ENCODE measurements around the gene ZNF282. TPM values are rescaled to one million over a fixed set of nuclear protein-coding genes. Genes with fewer than 3 reads are reported as not detected.

ZNF282 gene
- total RNA-seq, 3 donors from 2014 or later (not counting 1 experiment from before 2014, with no cell fraction given), result 22.2 to 29.9 (median 26.0) TPM

DNA sequence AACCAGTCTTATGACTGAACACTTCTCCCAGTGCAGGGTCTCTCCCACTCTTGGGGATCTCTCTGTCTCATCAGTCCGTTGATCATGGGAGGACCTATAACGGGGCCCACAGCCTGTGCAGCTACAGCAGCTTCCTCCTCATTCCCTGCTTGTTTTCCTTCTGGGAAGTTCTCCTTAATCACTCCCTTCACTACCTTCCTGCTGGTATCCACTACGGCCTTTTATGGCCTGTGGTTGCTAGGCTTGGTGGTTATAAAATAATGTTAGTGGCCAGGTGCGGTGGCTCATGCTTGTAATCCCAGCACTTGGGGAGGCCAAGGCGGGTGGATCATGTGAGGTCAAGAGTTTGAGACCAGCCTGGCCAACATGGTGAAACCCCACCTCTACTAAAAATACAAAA is 3.5 kb upstream of the ZNF282 start:
- TF ChIP-seq, protein P1, sequence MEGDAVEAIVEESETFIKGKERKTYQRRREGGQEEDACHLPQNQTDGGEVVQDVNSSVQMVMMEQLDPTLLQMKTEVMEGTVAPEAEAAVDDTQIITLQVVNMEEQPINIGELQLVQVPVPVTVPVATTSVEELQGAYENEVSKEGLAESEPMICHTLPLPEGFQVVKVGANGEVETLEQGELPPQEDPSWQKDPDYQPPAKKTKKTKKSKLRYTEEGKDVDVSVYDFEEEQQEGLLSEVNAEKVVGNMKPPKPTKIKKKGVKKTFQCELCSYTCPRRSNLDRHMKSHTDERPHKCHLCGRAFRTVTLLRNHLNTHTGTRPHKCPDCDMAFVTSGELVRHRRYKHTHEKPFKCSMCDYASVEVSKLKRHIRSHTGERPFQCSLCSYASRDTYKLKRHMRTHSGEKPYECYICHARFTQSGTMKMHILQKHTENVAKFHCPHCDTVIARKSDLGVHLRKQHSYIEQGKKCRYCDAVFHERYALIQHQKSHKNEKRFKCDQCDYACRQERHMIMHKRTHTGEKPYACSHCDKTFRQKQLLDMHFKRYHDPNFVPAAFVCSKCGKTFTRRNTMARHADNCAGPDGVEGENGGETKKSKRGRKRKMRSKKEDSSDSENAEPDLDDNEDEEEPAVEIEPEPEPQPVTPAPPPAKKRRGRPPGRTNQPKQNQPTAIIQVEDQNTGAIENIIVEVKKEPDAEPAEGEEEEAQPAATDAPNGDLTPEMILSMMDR (IDR thresholded peaks at IDR 0.05), result no peak
- no peak overlapping the region for H3K4me3 ChIP-seq (ENCODE audit: low read length)
- no peaks in the 10 kb centered on the region for H3K36me3 ChIP-seq (ENCODE audit: control insufficient read depth, insufficient read depth, low read length)
- Mint-ChIP-seq H3K9me3 (no peaks in the 10 kb centered on the region), H3K27ac (no peak overlapping the region), H3K4me3 (peak overlapping the region; percentile 83), H3K36me3 (no peaks in the 10 kb centered on the region), H3K27me3 (ENCODE audit: low read depth in 2 of 2) (no peaks in the 10 kb centered on the region), H3K4me1 (peaks cover 9 to 15% of the 10 kb centered on the region in 2 donors)
- DNase-seq, result no peak
- peaks cover 15% of the 10 kb centered on the region for H3K4me1 ChIP-seq (ENCODE audit: control insufficient read depth, insufficient read depth, low read length)
- H3K27me3 ChIP-seq (ENCODE audit: control insufficient read depth, insufficient read depth, low read length), result no peaks in the 10 kb centered on the region
- no peak for ATAC-seq
- H3K9me3 ChIP-seq (ENCODE audit: control insufficient read depth, insufficient read depth, low read length), result no peaks in the 10 kb centered on the region
- intact Hi-C loops (cut with micrococcal nuclease), result no loop called here
- WGBS (ENCODE audit: insufficient coverage), result 72% methylated on average over 3 of the region's 5 CpGs
- no peak overlapping the region for H3K27ac ChIP-seq (ENCODE audit: low read length)

DNA sequence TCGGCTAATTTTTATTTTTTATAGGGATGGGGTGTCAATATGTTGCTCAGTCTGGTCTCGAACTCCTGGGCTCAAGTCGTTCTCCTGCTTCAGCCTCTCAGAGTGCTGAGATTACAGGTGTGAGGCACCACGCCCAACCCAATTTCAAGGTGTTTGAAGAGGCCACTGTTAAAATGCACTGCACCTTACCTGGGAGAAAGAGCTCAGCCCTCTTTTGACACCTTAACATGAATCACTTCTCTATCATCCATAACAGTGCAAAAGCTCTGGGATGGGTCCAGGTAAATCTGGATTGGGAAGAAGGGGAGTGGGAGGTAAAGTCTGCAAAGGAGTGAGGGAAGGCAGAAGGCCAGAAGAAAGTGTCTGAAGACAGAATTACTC is 557 bp upstream of the ZNF282 start:
- Histone ChIP-seq H3K9me3 (ENCODE audit: control insufficient read depth, insufficient read depth, low read length) (no peaks in the 10 kb centered on the region), H3K4me3 (ENCODE audit: low read length) (peak overlapping the region; percentile 95), H3K4me1 (ENCODE audit: control insufficient read depth, insufficient read depth, low read length) (peaks cover 20% of the 10 kb centered on the region), H3K27ac (ENCODE audit: low read length) (peak overlapping the region; percentile 59), H3K27me3 (ENCODE audit: control insufficient read depth, insufficient read depth, low read length) (no peaks in the 10 kb centered on the region), H3K36me3 (ENCODE audit: control insufficient read depth, insufficient read depth, low read length) (peaks cover 10% of the 10 kb centered on the region)
- Mint-ChIP-seq H3K27ac (peak overlapping the region; percentile 9 to 88), H3K9me3 (no peaks in the 10 kb centered on the region), H3K4me3 (peak overlapping the region; percentile 86), H3K36me3 (peaks cover 10% of the 10 kb centered on the region), H3K4me1 (peaks cover 14 to 31% of the 10 kb centered on the region in 2 donors), H3K27me3 (ENCODE audit: low read depth in 2 of 2) (no peaks in the 10 kb centered on the region)
- intact Hi-C loops (cut with micrococcal nuclease), result no loop called here
- ATAC-seq (no peak), DNase-seq (no peak)
- TF ChIP-seq, protein P1 (IDR thresholded peaks at IDR 0.05), result no peak
- WGBS (ENCODE audit: insufficient coverage), result 91% methylated on average over 4 of the region's 4 CpGs

DNA sequence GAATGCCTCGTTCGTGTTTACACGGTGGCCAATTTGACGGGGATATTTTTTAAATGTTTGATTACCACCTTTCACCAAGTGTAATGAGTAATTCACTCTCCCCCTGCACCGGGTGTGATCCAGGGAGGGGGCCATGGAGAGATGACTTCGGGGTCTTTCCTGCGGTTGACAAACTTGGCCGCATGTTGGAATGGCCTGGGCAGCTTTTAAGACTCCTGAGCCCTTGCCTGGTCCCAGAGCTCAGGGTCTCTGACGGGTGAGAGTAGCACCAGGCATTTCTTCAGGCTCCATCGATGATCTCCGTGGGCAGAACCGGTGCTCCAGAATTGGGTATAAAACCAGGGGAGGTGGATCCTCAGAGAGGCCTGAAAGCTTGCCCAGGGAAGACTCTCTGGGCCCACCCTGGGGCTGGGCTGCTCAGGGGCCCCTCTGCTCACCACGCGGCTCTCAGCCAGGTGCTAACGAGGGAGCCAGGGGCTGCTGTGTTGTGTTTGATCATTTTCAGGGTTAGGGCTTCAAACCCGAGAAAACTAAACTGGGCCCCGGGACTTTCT is 882 bp downstream of the ZNF282 start:
- TF ChIP-seq, protein P1 (IDR thresholded peaks at IDR 0.05), result no peak
- Mint-ChIP-seq H3K4me1 (peaks cover 8 to 45% of the 10 kb centered on the region in 2 donors), H3K27me3 (ENCODE audit: low read depth in 2 of 2) (no peaks in the 10 kb centered on the region), H3K36me3 (peaks cover 23% of the 10 kb centered on the region), H3K9me3 (no peaks in the 10 kb centered on the region), H3K4me3 (peak overlapping the region; percentile 85), H3K27ac (peak overlapping the region; percentile 79 to 88)
- DNase-seq, result no peak
- H3K4me1 ChIP-seq (ENCODE audit: control insufficient read depth, insufficient read depth, low read length), result peaks cover 20% of the 10 kb centered on the region
- WGBS (ENCODE audit: insufficient coverage), result 5% methylated on average over 15 of the region's 17 CpGs
- H3K27ac ChIP-seq (ENCODE audit: low read length), result peak overlapping the region; percentile 45
- H3K4me3 ChIP-seq (ENCODE audit: low read length), result peak overlapping the region; percentile 49
- no peaks in the 10 kb centered on the region for H3K9me3 ChIP-seq (ENCODE audit: control insufficient read depth, insufficient read depth, low read length)
- peak; percentile 3 to 4 (median 4) for ATAC-seq
- intact Hi-C loops (cut with micrococcal nuclease), result no loop called here
- H3K36me3 ChIP-seq (ENCODE audit: control insufficient read depth, insufficient read depth, low read length), result peaks cover 19% of the 10 kb centered on the region
- H3K27me3 ChIP-seq (ENCODE audit: control insufficient read depth, insufficient read depth, low read length), result no peaks in the 10 kb centered on the region

DNA sequence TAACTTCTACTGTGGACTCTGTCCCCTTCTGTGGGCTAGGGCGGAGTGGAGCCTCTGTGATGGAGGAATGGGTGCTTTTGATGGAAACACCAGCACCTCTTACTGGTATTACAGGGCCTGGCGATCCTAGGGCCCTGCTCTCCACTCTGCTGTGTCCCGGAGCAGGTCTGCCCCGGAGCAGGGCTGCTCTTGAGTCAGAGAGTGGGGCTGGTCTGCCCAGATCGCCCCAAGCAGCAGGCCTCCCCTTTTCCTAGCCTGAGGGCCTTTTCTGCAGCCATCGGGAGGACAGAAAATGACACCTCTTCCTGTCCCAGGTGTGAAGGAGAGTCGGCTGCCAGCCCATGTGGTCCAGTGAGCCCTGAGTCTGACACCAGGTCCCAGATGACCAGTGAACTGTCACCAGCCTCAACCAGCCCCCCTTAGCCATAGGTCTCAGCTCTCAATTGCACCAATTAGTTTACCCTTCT is 1.4 kb downstream of the ZNF282 start:
- H3K9me3 ChIP-seq (ENCODE audit: control insufficient read depth, insufficient read depth, low read length), result no peaks in the 10 kb centered on the region
- H3K36me3 ChIP-seq (ENCODE audit: control insufficient read depth, insufficient read depth, low read length), result peaks cover 19% of the 10 kb centered on the region
- ATAC-seq (no peak), DNase-seq (no peak)
- WGBS (ENCODE audit: insufficient coverage), result 26% methylated on average over 7 of the region's 7 CpGs
- Mint-ChIP-seq H3K27ac (peak overlapping the region; percentile 79 to 88), H3K36me3 (peaks cover 26% of the 10 kb centered on the region), H3K4me3 (peak overlapping the region; percentile 85), H3K9me3 (no peaks in the 10 kb centered on the region), H3K27me3 (ENCODE audit: low read depth in 2 of 2) (no peaks in the 10 kb centered on the region), H3K4me1 (peaks cover 8 to 48% of the 10 kb centered on the region in 2 donors)
- peak overlapping the region; percentile 45 for H3K27ac ChIP-seq (ENCODE audit: low read length)
- TF ChIP-seq, protein P1 (IDR thresholded peaks at IDR 0.05), result no peak
- peak overlapping the region; percentile 49 for H3K4me3 ChIP-seq (ENCODE audit: low read length)
- intact Hi-C loops (cut with micrococcal nuclease), result no loop called here
- H3K4me1 ChIP-seq (ENCODE audit: control insufficient read depth, insufficient read depth, low read length), result peaks cover 20% of the 10 kb centered on the region
- H3K27me3 ChIP-seq (ENCODE audit: control insufficient read depth, insufficient read depth, low read length), result no peaks in the 10 kb centered on the region
